K562 (cell line): ENCODE measurements around the gene ZFTA. TPM values are rescaled to one million over a fixed set of nuclear protein-coding genes. Genes with fewer than 3 reads are reported as not detected.

Source experiments
- CBFA2T2 ChIP-seq: fragments of 450-650 bp; conservative IDR thresholded peaks from 2 replicates; pipeline ENCODE4 v1.6.1; 2017; ENCODE audit warnings: mild to moderate bottlenecking
- CCNT2 ChIP-seq: IDR thresholded peaks from 2 replicates; pipeline ENCODE4 v1.6.1; 2011; ENCODE audit warnings: borderline replicate concordance, low read depth, mild to moderate bottlenecking, moderate library complexity, mixed read lengths, low read length; ENCODE audit not compliant: insufficient read length; ENCODE audit errors: extremely low read depth
- CREM ChIP-seq: IDR thresholded peaks from 2 replicates; pipeline ENCODE4 v1.6.1; 2014; ENCODE audit warnings: antibody characterized with exemption, low read depth
- DPF2 ChIP-seq: fragments of 450-650 bp; IDR thresholded peaks from 2 replicates; pipeline ENCODE4 v1.6.1; 2016
- GABPA ChIP-seq: fragments of 200-800 bp; sonication (Bioruptor generic); conservative IDR thresholded peaks from 2 replicates; pipeline ENCODE4 v1.6.1; 2016; ENCODE audit warnings: low read depth, missing genetic modification characterization, missing compliant biosample characterization
- HDAC3 ChIP-seq: fragments of 450-650 bp; IDR thresholded peaks from 2 replicates; pipeline ENCODE4 v1.6.1; 2018; ENCODE audit warnings: borderline replicate concordance, mild to moderate bottlenecking, moderate library complexity; ENCODE audit not compliant: partially characterized antibody
- HNRNPLL ChIP-seq: fragments of 200-400 bp; formaldehyde crosslinking; IDR thresholded peaks from 2 replicates; pipeline ENCODE4 v1.6.1; 2017; ENCODE audit warnings: low read length, low read depth, mild to moderate bottlenecking; ENCODE audit not compliant: poor library complexity, severe bottlenecking
- ILK ChIP-seq: fragments of 450-650 bp; IDR thresholded peaks from 2 replicates; pipeline ENCODE4 v1.6.1; 2016; ENCODE audit warnings: missing genetic modification characterization, low read depth, mild to moderate bottlenecking, missing compliant biosample characterization, moderate library complexity, borderline replicate concordance
- MAFG ChIP-seq: fragments of 450-650 bp; conservative IDR thresholded peaks from 2 replicates; pipeline ENCODE4 v1.6.1; 2016; ENCODE audit warnings: missing genetic modification characterization, missing compliant biosample characterization
- MIER1 ChIP-seq: fragments of 450-650 bp; IDR thresholded peaks from 2 replicates; pipeline ENCODE4 v1.6.1; 2016; ENCODE audit warnings: antibody characterized with exemption, mild to moderate bottlenecking, low read depth
- NBN ChIP-seq: fragments of 450-650 bp; IDR thresholded peaks from 2 replicates; pipeline ENCODE4 v1.6.1; 2016; ENCODE audit warnings: low read depth, mild to moderate bottlenecking
- NFXL1 ChIP-seq: fragments of 450-650 bp; formaldehyde crosslinking; IDR thresholded peaks from 2 replicates; pipeline ENCODE4 v1.4.0; 2021; ENCODE audit warnings: mild to moderate bottlenecking
- RBFOX2 ChIP-seq: fragments of 200-400 bp; formaldehyde crosslinking; IDR thresholded peaks from 2 replicates; pipeline ENCODE4 v1.6.1; 2017; ENCODE audit warnings: low read depth, mild to moderate bottlenecking, low read length, moderate library complexity
- RHOXF2B ChIP-seq: fragments of 250-450 bp; sonication (Bioruptor Pico); conservative IDR thresholded peaks from 2 replicates; pipeline ENCODE4 v1.5.1; 2021
- SRSF3 ChIP-seq: fragments of 200-400 bp; formaldehyde crosslinking; IDR thresholded peaks from 2 replicates; pipeline ENCODE4 v1.6.1; 2016; ENCODE audit warnings: mild to moderate bottlenecking, low read length, moderate library complexity; ENCODE audit not compliant: insufficient read depth
- SRSF7 ChIP-seq: fragments of 200-400 bp; formaldehyde crosslinking; optimal IDR thresholded peaks from 2 replicates; pipeline ENCODE3; 2017; ENCODE audit warnings: mild to moderate bottlenecking, low read depth, low read length
- TAF7 ChIP-seq: fragments of 450-650 bp; IDR thresholded peaks from 2 replicates; pipeline ENCODE4 v1.6.1; 2016; ENCODE audit warnings: missing genetic modification characterization, missing compliant biosample characterization
- TAL1 ChIP-seq: fragments of 450-650 bp; IDR thresholded peaks from 2 replicates; pipeline ENCODE4 v1.6.1; 2016; ENCODE audit warnings: mild to moderate bottlenecking
- ZFX ChIP-seq: sonication (generic); formaldehyde crosslinking; IDR thresholded peaks from 2 replicates; pipeline ENCODE4 v1.8.0; 2022; ENCODE audit warnings: mild to moderate bottlenecking, missing genetic modification reagents, moderate library complexity
- ZNF146 ChIP-seq: IDR thresholded peaks from one replicate; pipeline ENCODE4 v1.6.1; 2018; ENCODE audit warnings: missing compliant biosample characterization; ENCODE audit not compliant: unreplicated experiment
- ZNF324 ChIP-seq: fragments of 250-450 bp; sonication (Bioruptor Pico); IDR thresholded peaks from 2 replicates; pipeline ENCODE4 v1.4.0; 2020; ENCODE audit warnings: mild to moderate bottlenecking
- polyA plus RNA-seq, 8 experiments: library from polyadenylated mRNA; depleted of rRNA in 4 of 8; stranded (reverse) in 5 of 8; unstranded in 3 of 8; fragments of >200 nt; fragmentation: Nextera tagmentation in 2 of 8; fragmentation: Illumina TruSeq in 1 of 8; extraction: Ambion mirVana in 2 of 8; extraction: Trizol in 1 of 8; gene quantifications; 2 replicates each; pipeline versions ENCODE4 v1.2.1 to v1.2.3, GENCODE V29; 2011 to 2014; ENCODE audit warnings: inconsistent platforms in 1 of 8, missing spikeins in 1 of 8
- total RNA-seq, 7 experiments: library from RNA; depleted of rRNA in 6 of 7; stranded (reverse); fragments of >200 nt in 6 of 7; fragmentation: Illumina TruSeq in 2 of 7; extraction: Trizol in 2 of 7; gene quantifications; 2 replicates each; pipeline versions ENCODE4 v1.2.1 to v1.2.3, GENCODE V29; 2011 to 2021; ENCODE audit warnings: low replicate concordance in 1 of 7
- TF ChIP-seq, protein P1 (sequence below), 2 experiments: IDR thresholded peaks; 2 replicates each; pipeline ENCODE4 v1.6.1; 2011; ENCODE audit warnings: borderline replicate concordance in 1 of 2, control low read depth in 1 of 2, low read depth in 1 of 2, low read length in 1 of 2, mild to moderate bottlenecking in 1 of 2, mixed read lengths in 1 of 2, moderate library complexity in 1 of 2; ENCODE audit not compliant: insufficient read depth in 1 of 2, insufficient read length in 1 of 2, poor library complexity in 1 of 2, severe bottlenecking in 1 of 2; ENCODE audit errors: extremely low read depth in 1 of 2
- TF ChIP-seq, protein P2 (sequence below): fragments of 450-650 bp; formaldehyde crosslinking; IDR thresholded peaks from 2 replicates; pipeline ENCODE4 v1.4.0; 2022; ENCODE audit warnings: missing genetic modification characterization
- TF ChIP-seq, protein P3 (sequence below): fragments of 450-650 bp; IDR thresholded peaks from 2 replicates; pipeline ENCODE4 v1.6.1; 2016; ENCODE audit warnings: missing biosample characterization, missing genetic modification characterization
- TF ChIP-seq, protein P4 (sequence below): fragments of 200-800 bp; sonication (Bioruptor generic); IDR thresholded peaks from 2 replicates; pipeline ENCODE4 v1.6.1; 2017; ENCODE audit warnings: missing genetic modification characterization, missing compliant biosample characterization

The ZFTA gene
- total and polyA plus RNA-seq, 9 of the 15 experiments (the other 6 are each of a cell fraction or from before 2014, with no cell fraction given), result 0.45 to 12.3 (median 2.9) TPM

DNA sequence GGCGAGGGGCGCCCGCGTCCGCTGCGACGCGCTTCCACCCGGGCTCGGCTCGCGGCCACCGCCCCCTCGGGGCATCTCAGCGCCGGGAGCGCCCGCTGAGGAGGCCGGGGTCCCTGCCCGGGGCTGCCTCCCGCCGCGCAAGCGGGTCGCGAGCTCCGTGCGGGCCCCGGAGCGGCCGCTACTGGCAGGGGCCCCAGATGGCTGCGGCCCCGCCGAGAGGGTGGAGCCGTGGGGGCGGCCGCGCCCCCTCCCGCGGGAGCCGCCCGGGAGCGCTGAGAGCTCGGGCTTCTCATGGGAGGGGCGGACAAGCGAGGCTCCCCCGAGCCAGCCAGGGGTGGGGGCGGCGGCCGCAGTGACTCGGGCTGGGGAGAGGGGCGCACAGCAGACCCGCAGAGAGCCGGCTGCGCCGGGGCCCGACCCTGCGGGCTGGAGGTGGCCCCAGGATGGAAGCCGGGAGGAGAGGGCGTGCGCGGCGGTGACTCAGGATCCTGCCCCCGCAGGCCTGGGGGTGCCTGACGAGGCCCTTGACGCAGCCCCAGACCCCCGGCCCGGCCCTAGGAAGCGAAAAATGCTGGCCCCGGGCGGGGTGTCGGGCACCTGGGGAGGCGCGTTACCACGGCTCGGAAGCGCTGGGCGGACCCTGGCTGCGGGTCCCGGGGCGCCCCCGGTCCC is 603 bp upstream of the ZFTA start (continued):
- TF ChIP-seq, protein P1, sequence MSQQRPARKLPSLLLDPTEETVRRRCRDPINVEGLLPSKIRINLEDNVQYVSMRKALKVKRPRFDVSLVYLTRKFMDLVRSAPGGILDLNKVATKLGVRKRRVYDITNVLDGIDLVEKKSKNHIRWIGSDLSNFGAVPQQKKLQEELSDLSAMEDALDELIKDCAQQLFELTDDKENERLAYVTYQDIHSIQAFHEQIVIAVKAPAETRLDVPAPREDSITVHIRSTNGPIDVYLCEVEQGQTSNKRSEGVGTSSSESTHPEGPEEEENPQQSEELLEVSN (IDR thresholded peaks at IDR 0.05; ENCODE audit: borderline replicate concordance in 1 of 2, extremely low read depth in 1 of 2, insufficient read depth in 1 of 2, insufficient read length in 1 of 2, low read depth in 1 of 2, low read length in 1 of 2, poor library complexity in 1 of 2, severe bottlenecking in 1 of 2), result no peak
- no peak for TF ChIP-seq GABPA (tag)
- TF ChIP-seq, protein P2, sequence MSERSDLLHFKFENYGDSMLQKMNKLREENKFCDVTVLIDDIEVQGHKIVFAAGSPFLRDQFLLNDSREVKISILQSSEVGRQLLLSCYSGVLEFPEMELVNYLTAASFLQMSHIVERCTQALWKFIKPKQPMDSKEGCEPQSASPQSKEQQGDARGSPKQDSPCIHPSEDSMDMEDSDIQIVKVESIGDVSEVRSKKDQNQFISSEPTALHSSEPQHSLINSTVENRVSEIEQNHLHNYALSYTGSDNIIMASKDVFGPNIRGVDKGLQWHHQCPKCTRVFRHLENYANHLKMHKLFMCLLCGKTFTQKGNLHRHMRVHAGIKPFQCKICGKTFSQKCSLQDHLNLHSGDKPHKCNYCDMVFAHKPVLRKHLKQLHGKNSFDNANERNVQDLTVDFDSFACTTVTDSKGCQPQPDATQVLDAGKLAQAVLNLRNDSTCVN (CRISPR knock-in tag), result no peak
- TF ChIP-seq, protein P3, sequence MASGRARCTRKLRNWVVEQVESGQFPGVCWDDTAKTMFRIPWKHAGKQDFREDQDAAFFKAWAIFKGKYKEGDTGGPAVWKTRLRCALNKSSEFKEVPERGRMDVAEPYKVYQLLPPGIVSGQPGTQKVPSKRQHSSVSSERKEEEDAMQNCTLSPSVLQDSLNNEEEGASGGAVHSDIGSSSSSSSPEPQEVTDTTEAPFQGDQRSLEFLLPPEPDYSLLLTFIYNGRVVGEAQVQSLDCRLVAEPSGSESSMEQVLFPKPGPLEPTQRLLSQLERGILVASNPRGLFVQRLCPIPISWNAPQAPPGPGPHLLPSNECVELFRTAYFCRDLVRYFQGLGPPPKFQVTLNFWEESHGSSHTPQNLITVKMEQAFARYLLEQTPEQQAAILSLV, result no peak
- no peak for TF ChIP-seq MAFG
- no peak for TF ChIP-seq SRSF7
- no peak for TF ChIP-seq ILK (tag)
- TF ChIP-seq HNRNPLL, result no peak
- 0 out of 2 replicates have a peak, but pooled peaks have one; percentile 9 for TF ChIP-seq CREM
- TF ChIP-seq TAF7 (tag), result no peak
- TF ChIP-seq ZFX (CRISPR knock-in tag), result peak; percentile 55; the same call in 1 of the 2 replicates
- no peak for TF ChIP-seq HDAC3
- peak; percentile 64 for TF ChIP-seq RBFOX2
- TF ChIP-seq ZNF146 (CRISPR knock-in tag), result no peak
- TF ChIP-seq, protein P4, sequence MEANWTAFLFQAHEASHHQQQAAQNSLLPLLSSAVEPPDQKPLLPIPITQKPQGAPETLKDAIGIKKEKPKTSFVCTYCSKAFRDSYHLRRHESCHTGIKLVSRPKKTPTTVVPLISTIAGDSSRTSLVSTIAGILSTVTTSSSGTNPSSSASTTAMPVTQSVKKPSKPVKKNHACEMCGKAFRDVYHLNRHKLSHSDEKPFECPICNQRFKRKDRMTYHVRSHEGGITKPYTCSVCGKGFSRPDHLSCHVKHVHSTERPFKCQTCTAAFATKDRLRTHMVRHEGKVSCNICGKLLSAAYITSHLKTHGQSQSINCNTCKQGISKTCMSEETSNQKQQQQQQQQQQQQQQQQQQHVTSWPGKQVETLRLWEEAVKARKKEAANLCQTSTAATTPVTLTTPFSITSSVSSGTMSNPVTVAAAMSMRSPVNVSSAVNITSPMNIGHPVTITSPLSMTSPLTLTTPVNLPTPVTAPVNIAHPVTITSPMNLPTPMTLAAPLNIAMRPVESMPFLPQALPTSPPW (CRISPR knock-in tag), result peak; percentile 76
- peak; percentile 19; the same call in 1 of the 2 replicates for TF ChIP-seq DPF2
- TF ChIP-seq CCNT2, result peak; percentile 10
- TF ChIP-seq ZNF324 (CRISPR knock-in tag), result no peak
- TF ChIP-seq NFXL1, result no peak
- TF ChIP-seq MIER1, result no peak
- TF ChIP-seq NBN, result no peak
- no peak for TF ChIP-seq RHOXF2B (CRISPR knock-in tag)
- TF ChIP-seq TAL1, result no peak
- no peak for TF ChIP-seq CBFA2T2
- TF ChIP-seq SRSF3, result no peak
